HCT116 (cell line): ENCODE results near the gene CATSPERD.

ENCODE experiments used
- SIN3A ChIP-seq: IDR thresholded peaks from 2 replicates; pipeline ENCODE4 v1.6.1; 2012; ENCODE audit warnings: low read depth
- TF ChIP-seq, protein P1 (sequence below), 3 experiments: fragments of 200-600 bp in 1 of 3; sonication (generic) in 1 of 3; IDR thresholded peaks in 2 of 3; conservative IDR thresholded peaks in 1 of 3; 2 replicates each; pipeline ENCODE4 v1.5.1; 2012 to 2017; ENCODE audit warnings: low read depth in 2 of 3, low read length in 2 of 3, antibody characterized with exemption in 1 of 3, borderline replicate concordance in 1 of 3, control low read depth in 1 of 3, mild to moderate bottlenecking in 1 of 3, mixed read lengths in 1 of 3, mixed run types in 1 of 3, moderate library complexity in 1 of 3; ENCODE audit not compliant: insufficient read depth in 1 of 3

DNA sequence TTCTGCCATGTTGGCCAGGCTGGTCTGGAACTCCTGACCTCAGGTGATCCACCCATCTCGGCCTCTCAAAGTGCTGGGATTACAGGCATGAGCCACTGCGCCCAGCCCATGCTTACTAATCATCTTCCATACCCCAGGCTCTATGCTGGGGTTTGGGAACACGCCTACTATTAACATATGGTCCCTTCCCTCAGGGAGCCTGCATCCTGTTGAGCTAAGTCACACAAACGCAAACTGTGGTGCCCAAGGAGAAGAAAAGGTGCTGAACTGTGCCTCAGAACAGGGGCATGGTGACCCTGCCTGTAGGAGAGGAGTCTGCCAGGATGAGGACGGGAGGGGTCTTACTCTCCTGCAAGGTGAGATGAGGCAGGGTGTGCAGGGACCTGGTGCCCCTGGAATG, 45.7 kb upstream of the CATSPERD start:
- TF ChIP-seq, protein P1, sequence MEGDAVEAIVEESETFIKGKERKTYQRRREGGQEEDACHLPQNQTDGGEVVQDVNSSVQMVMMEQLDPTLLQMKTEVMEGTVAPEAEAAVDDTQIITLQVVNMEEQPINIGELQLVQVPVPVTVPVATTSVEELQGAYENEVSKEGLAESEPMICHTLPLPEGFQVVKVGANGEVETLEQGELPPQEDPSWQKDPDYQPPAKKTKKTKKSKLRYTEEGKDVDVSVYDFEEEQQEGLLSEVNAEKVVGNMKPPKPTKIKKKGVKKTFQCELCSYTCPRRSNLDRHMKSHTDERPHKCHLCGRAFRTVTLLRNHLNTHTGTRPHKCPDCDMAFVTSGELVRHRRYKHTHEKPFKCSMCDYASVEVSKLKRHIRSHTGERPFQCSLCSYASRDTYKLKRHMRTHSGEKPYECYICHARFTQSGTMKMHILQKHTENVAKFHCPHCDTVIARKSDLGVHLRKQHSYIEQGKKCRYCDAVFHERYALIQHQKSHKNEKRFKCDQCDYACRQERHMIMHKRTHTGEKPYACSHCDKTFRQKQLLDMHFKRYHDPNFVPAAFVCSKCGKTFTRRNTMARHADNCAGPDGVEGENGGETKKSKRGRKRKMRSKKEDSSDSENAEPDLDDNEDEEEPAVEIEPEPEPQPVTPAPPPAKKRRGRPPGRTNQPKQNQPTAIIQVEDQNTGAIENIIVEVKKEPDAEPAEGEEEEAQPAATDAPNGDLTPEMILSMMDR (IDR thresholded peaks at IDR 0.05 in 2 of 3, conservative IDR thresholded peaks at IDR 0.05 in 1 of 3; ENCODE audit: borderline replicate concordance in 1 of 3, insufficient read depth in 1 of 3, low read depth in 2 of 3, low read length in 2 of 3): no peak
- TF ChIP-seq SIN3A: no peak
